Upper lobe of right lung (tissue), 1 donor: Measurements from ENCODE around the gene AUNIP. TPM values are rescaled to one million over a fixed set of nuclear protein-coding genes. Genes with fewer than 3 reads are reported as not detected.

Experiments
- ATAC-seq: fragments of 200-7000 bp; cut with Tn5 transposase; one replicate; pipeline ENCODE4 v1.9.1; 2020; ENCODE audit warnings: mild to moderate bottlenecking, moderate library complexity
- DNase-seq: peaks from one replicate; pipeline ENCODE4 v3.0.0-alpha.2; 2020
- H3K27ac ChIP-seq: fragments of 200-600 bp; one replicate; pipeline ENCODE4 v1.8.0; 2022
- H3K27me3 ChIP-seq: fragments of 200-600 bp; one replicate; pipeline ENCODE4 v1.8.0; 2022; ENCODE audit warnings: mild to moderate bottlenecking
- H3K36me3 ChIP-seq: fragments of 200-600 bp; one replicate; pipeline ENCODE4 v1.8.0; 2022
- H3K4me1 ChIP-seq: fragments of 200-600 bp; one replicate; pipeline ENCODE4 v1.8.0; 2022
- H3K4me3 ChIP-seq: fragments of 200-600 bp; one replicate; pipeline ENCODE4 v1.8.0; 2022; ENCODE audit warnings: mild to moderate bottlenecking
- H3K9me3 ChIP-seq: fragments of 200-600 bp; one replicate; pipeline ENCODE4 v1.8.0; 2022
- CTCF ChIP-seq: fragments of 200-600 bp; IDR thresholded peaks from one replicate; pipeline ENCODE4 v1.8.0; 2022; ENCODE audit warnings: antibody characterized with exemption
- intact Hi-C: fragments of 100-400 bp; cut with DNase I; formaldehyde crosslinking; loops from one replicate; pipeline ENCODE4 v1.11.0; 2022
- total RNA-seq: library from RNA; stranded (reverse); fragmentation: NEBNext Ultra II Directional; extraction: Animal tissue kit (Norgen Biotek cat#: 25700); gene quantifications from one replicate; pipeline ENCODE4 v1.2.1, GENCODE V29; 2021
- donor health status: DM: no; HTN: yes; CAD: no; lungs with severe emphysema.

Gene AUNIP
- total RNA-seq, 1 donor from 2014 or later, result not detected

- Histone ChIP-seq H3K4me1 (peaks cover 41% of the 10 kb centered on the region), H3K27ac (no peak overlapping the region), H3K27me3 (no peaks in the 10 kb centered on the region), H3K36me3 (peaks cover 70% of the 10 kb centered on the region), H3K9me3 (no peaks in the 10 kb centered on the region), H3K4me3 (no peak overlapping the region)
- DNase-seq (peak; percentile 82), ATAC-seq (peak; percentile 22)
- TF ChIP-seq CTCF, result no peak
- intact Hi-C loops, result no loop called here
These were observed 49.9 kb downstream of the AUNIP start for GRCh38 chr1:25809283-25809926.

DNA sequence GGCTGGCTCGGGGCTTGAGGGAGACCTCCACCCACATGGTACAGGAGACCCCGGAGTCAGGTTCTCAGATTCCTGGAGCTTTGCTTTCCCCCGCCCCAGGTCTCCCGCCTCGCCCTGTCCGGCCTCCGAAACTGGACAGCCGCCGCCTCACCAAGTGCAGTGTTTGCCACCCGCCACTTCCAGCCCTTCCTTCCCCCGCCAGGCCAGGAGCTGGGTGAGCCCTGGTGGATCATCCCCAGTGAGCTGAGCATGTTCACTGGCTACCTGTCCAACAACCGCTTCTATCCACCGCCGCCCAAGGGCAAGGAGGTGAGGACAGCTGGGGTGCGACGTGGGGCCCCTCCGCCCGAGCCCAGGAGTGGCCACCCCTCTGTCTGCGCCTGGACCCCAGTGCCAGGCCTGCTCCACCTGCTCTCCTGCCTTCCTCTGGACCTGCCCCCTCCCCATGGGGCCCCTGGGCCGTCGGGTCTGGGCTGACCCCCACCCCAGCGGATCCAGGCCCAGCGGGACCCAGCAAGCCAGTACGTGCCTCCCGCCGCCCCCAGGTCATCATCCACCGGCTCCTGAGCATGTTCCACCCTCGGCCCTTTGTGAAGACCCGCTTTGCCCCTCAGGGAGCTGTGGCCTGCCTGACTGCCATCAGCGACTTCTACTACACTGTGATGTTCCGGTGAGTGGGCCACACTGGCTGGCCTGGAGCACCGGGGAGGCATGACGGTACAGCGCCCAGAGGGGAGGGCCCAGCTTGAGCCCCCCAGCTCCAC, 50.6 kb downstream of the AUNIP start:
- H3K9me3 ChIP-seq, result no peaks in the 10 kb centered on the region
- no peaks in the 10 kb centered on the region for H3K27me3 ChIP-seq
- DNase-seq (no peak), ATAC-seq (no peak)
- no peak for TF ChIP-seq CTCF
- H3K4me3 ChIP-seq, result no peak overlapping the region
- no peak overlapping the region for H3K27ac ChIP-seq
- peaks cover 44% of the 10 kb centered on the region for H3K4me1 ChIP-seq
- H3K36me3 ChIP-seq, result peaks cover 63% of the 10 kb centered on the region
- intact Hi-C loops, result no loop called here

- TF ChIP-seq CTCF, result no peak
- peaks cover 51% of the 10 kb centered on the region for H3K4me1 ChIP-seq
- no peaks in the 10 kb centered on the region for H3K9me3 ChIP-seq
- DNase-seq (no peak), ATAC-seq (peak; percentile 47)
- H3K27ac ChIP-seq, result peak overlapping the region; percentile 36
- intact Hi-C loops, result no loop called here
- H3K4me3 ChIP-seq, result no peak overlapping the region
- peaks cover 53% of the 10 kb centered on the region for H3K36me3 ChIP-seq
- no peaks in the 10 kb centered on the region for H3K27me3 ChIP-seq
These were observed 51.5 kb downstream of the AUNIP start for GRCh38 chr1:25807480-25808390.

DNA sequence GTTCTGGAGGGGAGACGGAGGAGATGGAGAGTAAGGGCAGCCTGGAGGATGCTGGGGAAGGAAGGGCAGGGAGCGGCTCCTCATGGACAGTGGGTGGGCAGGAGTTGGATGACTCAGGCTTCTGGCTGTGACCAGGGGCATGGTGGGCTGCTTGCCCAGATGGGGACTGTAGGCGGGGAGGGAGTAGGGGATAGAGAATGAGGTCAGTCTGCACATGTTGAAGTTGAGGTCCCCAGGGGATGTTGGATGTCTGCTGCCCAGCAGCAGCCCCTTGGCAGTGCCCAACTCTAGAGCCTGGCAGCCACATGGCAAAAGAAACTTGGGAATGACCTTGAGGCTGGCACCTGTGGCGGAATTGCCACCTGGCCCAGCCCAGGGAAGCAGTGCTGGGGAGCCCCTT, 52.8 kb downstream of the AUNIP start:
- DNase-seq (no peak), ATAC-seq (no peak)
- intact Hi-C loops, result no loop called here
- Histone ChIP-seq H3K4me1 (peaks cover 56% of the 10 kb centered on the region), H3K36me3 (peaks cover 44% of the 10 kb centered on the region), H3K9me3 (no peaks in the 10 kb centered on the region), H3K27ac (peak overlapping the region; percentile 34), H3K27me3 (no peaks in the 10 kb centered on the region), H3K4me3 (no peak overlapping the region)
- TF ChIP-seq CTCF, result no peak

GRCh38 chr1:25805863-25806225, 53.4 kb downstream of the AUNIP start:
- peak overlapping the region; percentile 34 for H3K27ac ChIP-seq
- ATAC-seq (peak; percentile 35), DNase-seq (no peak)
- intact Hi-C loops, result no loop called here
- H3K4me3 ChIP-seq, result no peak overlapping the region
- peaks cover 60% of the 10 kb centered on the region for H3K4me1 ChIP-seq
- H3K9me3 ChIP-seq, result no peaks in the 10 kb centered on the region
- H3K27me3 ChIP-seq, result no peaks in the 10 kb centered on the region
- TF ChIP-seq CTCF, result no peak
- H3K36me3 ChIP-seq, result peaks cover 42% of the 10 kb centered on the region
